ENCODE data around the gene ZBBX.
"Not testable (repeated sequence)": the region's sequence is repeated elsewhere in the genome, so short reads cannot be mapped to it uniquely, and the experiment has no call there.

ZBBX gene, protein sequence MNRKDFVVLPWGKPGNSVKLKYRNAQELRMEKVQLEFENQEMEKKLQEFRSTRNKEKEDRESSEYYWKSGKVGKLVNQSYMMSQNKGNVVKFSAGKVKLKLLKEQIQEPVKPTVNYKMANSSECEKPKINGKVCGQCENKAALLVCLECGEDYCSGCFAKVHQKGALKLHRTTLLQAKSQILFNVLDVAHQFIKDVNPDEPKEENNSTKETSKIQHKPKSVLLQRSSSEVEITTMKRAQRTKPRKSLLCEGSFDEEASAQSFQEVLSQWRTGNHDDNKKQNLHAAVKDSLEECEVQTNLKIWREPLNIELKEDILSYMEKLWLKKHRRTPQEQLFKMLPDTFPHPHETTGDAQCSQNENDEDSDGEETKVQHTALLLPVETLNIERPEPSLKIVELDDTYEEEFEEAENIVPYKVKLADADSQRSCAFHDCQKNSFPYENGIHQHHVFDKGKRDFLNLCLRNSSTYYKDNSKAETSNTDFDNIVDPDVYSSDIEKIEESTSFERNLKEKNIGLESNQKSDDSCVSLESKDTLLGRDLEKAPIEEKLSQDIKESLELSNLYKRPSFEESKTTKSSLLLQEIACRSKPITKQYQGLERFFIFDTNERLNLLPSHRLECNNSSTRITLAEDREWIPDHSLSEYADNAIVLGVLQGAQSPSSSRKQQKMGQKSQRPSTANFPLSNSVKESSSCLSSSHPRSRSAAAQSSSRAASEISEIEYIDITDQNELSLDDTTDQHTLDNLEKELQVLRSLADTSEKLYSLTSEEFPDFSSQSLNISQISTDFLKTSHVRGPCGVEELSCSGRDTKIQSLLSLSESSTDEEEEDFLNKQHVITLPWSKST

DNA sequence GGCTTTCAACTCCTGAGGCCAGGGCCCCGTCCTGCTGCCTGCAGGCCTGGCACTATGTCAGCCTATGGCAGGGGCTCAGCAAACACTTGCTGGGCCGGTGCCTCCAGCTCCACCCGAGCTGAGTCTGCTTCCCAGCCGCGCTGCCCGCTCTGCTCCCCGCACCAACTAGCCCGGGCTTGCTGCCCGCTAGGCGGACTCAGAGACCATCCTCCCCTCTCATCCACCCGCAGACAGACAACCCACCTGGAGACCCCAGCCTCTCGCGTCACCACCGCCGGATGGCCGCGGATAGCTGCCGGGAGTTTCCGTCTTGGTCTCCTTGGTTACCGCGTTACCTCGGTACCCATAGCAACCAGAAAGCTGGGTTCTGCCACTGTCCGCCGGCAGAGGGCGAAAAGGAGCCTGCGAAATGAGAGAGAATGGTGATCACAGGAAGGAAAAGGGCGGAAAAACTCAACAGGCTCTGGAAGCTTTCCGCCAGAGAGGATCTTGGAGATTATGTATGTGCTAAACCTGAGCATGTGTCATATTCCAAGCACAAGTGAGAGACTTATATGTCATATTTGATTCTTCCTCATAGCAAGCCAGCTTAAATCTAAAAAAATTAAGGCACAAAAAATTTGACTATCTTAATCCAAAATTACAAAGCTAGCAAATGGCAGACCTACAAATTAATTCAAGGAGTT is at the start of gene ZBBX:
Gene ZBBX, minus strand, starts transcription at position 294 of the 686 bp plus-strand sequence. CDS start 7,396 bp downstream, outside the sequence.
- peak; percentile 65 for TF ChIP-seq CTCF (IDR thresholded peaks at IDR 0.05)
- peak; percentile 78 for DNase-seq (ENCODE audit: low spot score)
- Histone ChIP-seq H3K4me3 (peak within 1 kb of the TSS; percentile 73), H3K27ac (no peak within 1 kb of the TSS)

DNA sequence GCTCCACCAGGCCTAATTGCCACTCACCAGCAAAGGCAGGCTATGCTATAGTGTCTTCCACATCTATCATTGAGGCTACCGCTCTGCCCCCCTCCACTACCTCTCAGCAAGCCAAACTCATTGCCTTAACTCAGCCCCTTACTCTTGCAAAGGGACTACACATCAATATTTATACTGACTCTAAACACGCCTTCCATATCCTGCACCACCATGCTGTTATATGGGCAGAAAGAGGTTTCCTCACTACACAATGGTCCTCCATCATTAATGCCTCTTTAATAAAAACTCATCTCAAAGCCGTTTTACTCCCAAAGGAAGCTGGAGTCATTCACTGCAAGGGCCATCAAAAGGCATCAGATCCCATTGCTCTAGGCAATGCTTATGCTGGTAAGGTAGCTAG is 46.9 kb upstream of the ZBBX start:
- not testable (repeated sequence) for DNase-seq (ENCODE audit: low spot score); H3K4me3 ChIP-seq

GRCh38 chr3:167422396-167422795 is 42.3 kb upstream of the ZBBX start:
- DNase-seq (ENCODE audit: low spot score); H3K27ac ChIP-seq; H3K4me3 ChIP-seq: not testable (repeated sequence)

More for the DNA sequence above, 46.9 kb upstream of the ZBBX start:
- H3K27ac ChIP-seq, result not testable (repeated sequence)

DNA sequence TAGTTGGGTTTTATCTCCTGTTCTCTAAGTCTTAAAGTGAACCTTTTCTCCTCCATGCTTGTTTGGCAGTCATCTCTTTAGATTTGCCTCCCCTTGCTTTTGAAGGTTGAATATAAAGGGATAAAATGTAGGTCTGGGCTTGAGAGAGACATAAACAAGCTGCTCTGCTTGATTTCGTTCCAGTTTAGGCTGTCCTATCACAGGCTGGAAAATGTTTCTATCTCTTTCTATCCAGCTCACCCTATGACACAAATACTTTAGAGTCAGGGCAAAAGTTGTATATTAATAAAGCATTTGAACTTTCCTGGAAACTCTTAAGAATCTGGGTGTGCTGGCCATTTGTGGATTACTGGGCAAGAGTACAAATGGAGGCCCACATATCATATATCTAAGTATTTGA is 29.5 kb upstream of the ZBBX start:
- TF ChIP-seq CTCF (IDR thresholded peaks at IDR 0.05), result no peak
- H3K4me3 ChIP-seq, result no peak overlapping the region
- no peak for DNase-seq (ENCODE audit: low spot score)
- H3K27ac ChIP-seq, result no peak overlapping the region

DNA sequence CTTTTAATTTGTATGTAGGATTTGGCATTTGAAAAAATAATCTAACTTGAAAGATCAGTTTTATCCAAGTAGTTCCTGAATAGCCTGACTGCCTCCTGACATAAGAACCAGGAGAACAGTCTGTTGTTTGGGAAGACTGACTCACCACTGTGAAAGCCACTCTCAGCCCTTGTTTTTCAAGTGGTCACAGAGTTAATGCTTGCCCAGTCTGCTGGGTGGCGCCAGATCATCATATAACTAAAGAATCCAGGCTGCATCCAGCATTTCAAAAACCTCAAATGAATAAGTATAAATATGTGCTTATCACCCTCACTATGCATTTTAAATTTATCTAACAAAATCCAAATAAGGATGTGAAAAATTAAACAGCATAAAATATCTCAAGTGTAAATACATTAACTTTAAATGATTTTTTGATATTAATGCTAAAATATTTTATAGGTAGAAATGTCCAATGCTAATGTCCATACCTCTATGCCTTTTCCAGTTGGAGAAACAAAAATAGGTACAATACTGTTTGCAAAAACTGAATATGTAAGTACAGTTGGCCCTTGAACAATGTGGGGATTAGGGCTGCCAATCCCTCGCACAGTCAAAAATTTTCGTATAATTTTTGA is 26.9 kb upstream of the ZBBX start:
- Histone ChIP-seq H3K27ac (no peak overlapping the region), H3K4me3 (no peak overlapping the region)
- no peak for TF ChIP-seq CTCF (IDR thresholded peaks at IDR 0.05)
- no peak for DNase-seq (ENCODE audit: low spot score)

DNA sequence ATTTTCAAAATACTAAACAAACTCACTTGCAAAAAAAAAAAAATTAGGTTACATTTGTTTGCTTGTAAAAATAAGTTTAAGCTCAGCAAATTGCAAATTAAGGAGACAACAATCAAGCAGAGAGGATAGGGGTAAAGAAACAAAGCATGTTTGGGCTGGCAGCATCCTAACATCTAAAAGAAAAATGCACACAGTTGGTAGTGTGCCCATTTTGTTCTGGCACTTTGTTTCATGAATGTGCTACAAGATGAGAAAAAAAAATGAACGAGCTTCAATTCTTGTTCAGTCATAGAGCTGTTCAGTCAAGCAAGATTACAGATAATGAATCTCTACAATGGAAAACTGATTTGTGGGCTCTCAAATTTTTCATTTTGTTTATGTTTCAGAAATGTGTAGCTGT is 17.7 kb upstream of the ZBBX start:
- Histone ChIP-seq H3K4me3 (no peak overlapping the region), H3K27ac (no peak overlapping the region)
- TF ChIP-seq CTCF (IDR thresholded peaks at IDR 0.05), result no peak
- DNase-seq (ENCODE audit: low spot score), result no peak

GRCh38 chr3:167396075-167396474 is 16.0 kb upstream of the ZBBX start:
- Histone ChIP-seq H3K27ac (no peak overlapping the region), H3K4me3 (no peak overlapping the region)
- no peak for TF ChIP-seq CTCF (IDR thresholded peaks at IDR 0.05)
- DNase-seq (ENCODE audit: low spot score), result no peak
